HCT116 (cell line): ENCODE results near the gene ABCC1. TPM values are rescaled to one million over a fixed set of nuclear protein-coding genes. Genes with fewer than 3 reads are reported as not detected.

ENCODE experiments used
- ATAC-seq: fragments of 200-7000 bp; cut with Tn5 transposase; 2 replicates; pipeline ENCODE4 v1.9.1; 2020; ENCODE audit warnings: mild to moderate bottlenecking, moderate library complexity
- BruUV-seq: library from RNA; stranded (reverse); fragments of 400-500 nt; replicated peaks from 2 replicates; lab custom pipeline; 2021; lab: Mats Ljungman, UMichigan
- CTCF ChIA-PET: fragments of 300-600 bp; sonication (Branson Sonifier 250); formaldehyde crosslinking; loops from one replicate; lab custom pipeline; 2021; ENCODE audit warnings: antibody characterized with exemption; lab: Charles Lee
- POLR2A ChIA-PET: fragments of 300-600, 350-600 bp; sonication (Branson Sonifier 250); formaldehyde crosslinking; loops from one replicate; lab custom pipeline; 2021; ENCODE audit warnings: antibody characterized with exemption; lab: Charles Lee
- RAD21 ChIA-PET, 2 experiments: fragments of 300-600 bp; sonication (Branson Sonifier 250); formaldehyde crosslinking; loops; one replicate each; lab custom pipeline; 2023; ENCODE audit warnings: low total read pairs in 2 of 2; ENCODE audit not compliant: uncharacterized antibody in 2 of 2, unreplicated experiment in 2 of 2, low non-redundant PET in 1 of 2; lab: Charles Lee
- DNase-seq: peaks from one replicate; pipeline ENCODE4 v3.0.0-alpha.2; 2010; ENCODE audit warnings: low read depth, low spot score
- H2AFZ ChIP-seq: fragments of 200-600 bp; shearing (Covaris generic), sonication (generic); 2 replicates; pipeline ENCODE4 v1.6.1; 2017; ENCODE audit warnings: low read depth, mixed run types, mixed read lengths, antibody characterized with exemption, low read length; ENCODE audit not compliant: poor library complexity, severe bottlenecking
- H3K27ac ChIP-seq: 2 replicates; pipeline ENCODE4 v1.5.1; 2012; ENCODE audit warnings: low read depth, low read length
- H3K27me3 ChIP-seq: fragments of 200-600 bp; sonication (generic); 2 replicates; pipeline ENCODE4 v1.6.1; 2016; ENCODE audit warnings: mixed run types, low read length, mixed read lengths; ENCODE audit not compliant: insufficient read depth
- H3K36me3 ChIP-seq, 2 experiments: fragments of 200-500 bp in 1 of 2; fragments of 200-600 bp in 1 of 2; sonication (Bioruptor generic) in 1 of 2; sonication (generic) in 1 of 2; 2 replicates each; pipeline versions ENCODE4 v1.5.1 to v1.6.1; 2014 to 2016; ENCODE audit warnings: low read length in 2 of 2, inconsistent platforms in 1 of 2, mixed read lengths in 1 of 2, mixed run types in 1 of 2; ENCODE audit not compliant: insufficient read depth in 2 of 2, control insufficient read depth in 1 of 2
- H3K4me1 ChIP-seq, 2 experiments: fragments of 200-600 bp in 1 of 2; sonication (generic) in 1 of 2; 2 replicates each; pipeline versions ENCODE4 v1.5.1 to v1.6.1; 2012 to 2017; ENCODE audit warnings: low read length in 2 of 2, inconsistent platforms in 1 of 2, mild to moderate bottlenecking in 1 of 2, mixed read lengths in 1 of 2, mixed run types in 1 of 2, moderate library complexity in 1 of 2; ENCODE audit not compliant: insufficient read depth in 2 of 2, control insufficient read depth in 1 of 2
- H3K4me2 ChIP-seq: fragments of 200-600 bp; sonication (generic); 2 replicates; pipeline ENCODE4 v1.6.1; 2017; ENCODE audit warnings: mixed run types, low read length, mixed read lengths
- H3K4me3 ChIP-seq, 2 experiments: fragments of 200-600 bp in 1 of 2; sonication (generic) in 1 of 2; replicated peaks in 1 of 2; 2 replicates each; pipeline ENCODE4 v1.5.1; 2011 to 2016; ENCODE audit warnings: low read length in 2 of 2, control low read depth in 1 of 2, low read depth in 1 of 2, mild to moderate bottlenecking in 1 of 2, mixed read lengths in 1 of 2, mixed run types in 1 of 2
- H3K79me2 ChIP-seq: fragments of 200-600 bp; sonication (generic); 2 replicates; pipeline ENCODE4 v1.6.1; 2017; ENCODE audit warnings: mild to moderate bottlenecking, mixed run types, low read length, moderate library complexity, mixed read lengths; ENCODE audit not compliant: insufficient read depth
- H3K9ac ChIP-seq: fragments of 200-600 bp; sonication (generic); 2 replicates; pipeline ENCODE4 v1.6.1; 2016; ENCODE audit warnings: low read length, mixed read lengths
- H3K9me2 ChIP-seq: fragments of 200-600 bp; sonication (generic), shearing (Covaris generic); 2 replicates; pipeline ENCODE4 v1.6.1; 2017; ENCODE audit warnings: mixed run types, mild to moderate bottlenecking, moderate library complexity; ENCODE audit not compliant: insufficient read depth
- H3K9me3 ChIP-seq, 2 experiments: fragments of 200-500 bp in 1 of 2; fragments of 200-600 bp in 1 of 2; sonication (Bioruptor generic) in 1 of 2; sonication (generic) in 1 of 2; 2 replicates each; pipeline ENCODE4 v1.6.1; 2014 to 2017; ENCODE audit warnings: low read length in 2 of 2, mixed read lengths in 2 of 2, inconsistent platforms in 1 of 2, low read depth in 1 of 2, mild to moderate bottlenecking in 1 of 2, mixed run types in 1 of 2, moderate library complexity in 1 of 2; ENCODE audit not compliant: control insufficient read depth in 1 of 2, insufficient read depth in 1 of 2
- H4K20me1 ChIP-seq: fragments of 200-600 bp; sonication (generic), shearing (Covaris generic); 2 replicates; pipeline ENCODE4 v1.6.1; 2017; ENCODE audit warnings: mixed run types, mild to moderate bottlenecking, moderate library complexity; ENCODE audit not compliant: insufficient read depth
- CBX3 ChIP-seq: IDR thresholded peaks from 2 replicates; pipeline ENCODE4 v1.6.1; 2012; ENCODE audit warnings: low read depth
- ELF1 ChIP-seq: IDR thresholded peaks from 2 replicates; pipeline ENCODE4 v1.6.1; 2012; ENCODE audit warnings: low read depth, borderline replicate concordance
- EZH2 ChIP-seq: fragments of 200-600 bp; sonication (generic); IDR thresholded peaks from 2 replicates; pipeline ENCODE4 v1.6.1; 2017; ENCODE audit warnings: antibody characterized with exemption, mixed run types
- FOSL1 ChIP-seq: IDR thresholded peaks from 2 replicates; pipeline ENCODE4 v1.6.1; 2012; ENCODE audit warnings: low read depth
- POLR2A ChIP-seq: IDR thresholded peaks from 2 replicates; pipeline ENCODE4 v1.7.0; 2011; ENCODE audit warnings: borderline replicate concordance; ENCODE audit not compliant: insufficient read depth, insufficient read length; ENCODE audit errors: extremely low read depth
- POLR2AphosphoS5 ChIP-seq: IDR thresholded peaks from 2 replicates; pipeline ENCODE4 v1.6.1; 2011; ENCODE audit warnings: mild to moderate bottlenecking, low read depth, low read length, moderate library complexity
- RAD21 ChIP-seq: IDR thresholded peaks from 2 replicates; pipeline ENCODE4 v1.6.1; 2012; ENCODE audit warnings: low read depth, mild to moderate bottlenecking
- SIN3A ChIP-seq: IDR thresholded peaks from 2 replicates; pipeline ENCODE4 v1.6.1; 2012; ENCODE audit warnings: low read depth
- SP1 ChIP-seq: IDR thresholded peaks from 2 replicates; pipeline ENCODE4 v1.6.1; 2012; ENCODE audit warnings: low read depth
- SRF ChIP-seq: IDR thresholded peaks from 2 replicates; pipeline ENCODE4 v1.6.1; 2012; ENCODE audit warnings: low read depth
- TCF7L2 ChIP-seq: IDR thresholded peaks from 2 replicates; pipeline ENCODE4 v1.7.0; 2011; ENCODE audit warnings: borderline replicate concordance, inconsistent platforms; ENCODE audit not compliant: insufficient read depth, insufficient read length; ENCODE audit errors: extremely low read depth
- YY1 ChIP-seq: IDR thresholded peaks from 2 replicates; pipeline ENCODE4 v1.6.1; 2011; ENCODE audit warnings: low read length, low read depth, moderate library complexity, mild to moderate bottlenecking; ENCODE audit not compliant: insufficient replicate concordance; ENCODE audit errors: extremely low read depth
- ZFX ChIP-seq: fragments of 450-650 bp; IDR thresholded peaks from 2 replicates; pipeline ENCODE4 v1.6.1; 2017
- ZNF274 ChIP-seq: fragments of 200-500 bp; sonication (Bioruptor generic); IDR thresholded peaks from 2 replicates; pipeline ENCODE4 v1.6.1; 2014; ENCODE audit warnings: mild to moderate bottlenecking, low read depth, low read length, inconsistent platforms
- intact Hi-C: fragments of 100-400 bp; cut with micrococcal nuclease; formaldehyde crosslinking; loops from 2 replicates; pipeline ENCODE4 v1.10.0; 2022
- total RNA-seq: library from RNA; stranded (reverse); gene quantifications from one replicate; pipeline ENCODE4 v1.2.1, GENCODE V29; 2021; ENCODE audit not compliant: unreplicated experiment
- TF ChIP-seq, protein P1 (sequence below): IDR thresholded peaks from 2 replicates; pipeline ENCODE4 v1.6.1; 2011; ENCODE audit warnings: mild to moderate bottlenecking, low read length, moderate library complexity; ENCODE audit not compliant: insufficient replicate concordance; ENCODE audit errors: extremely low read depth
- TF ChIP-seq, protein P2 (sequence below): IDR thresholded peaks from 2 replicates; pipeline ENCODE4 v1.6.1; 2012; ENCODE audit warnings: low read depth
- TF ChIP-seq, protein P3 (sequence below), 3 experiments: fragments of 200-600 bp in 1 of 3; sonication (generic) in 1 of 3; IDR thresholded peaks in 2 of 3; conservative IDR thresholded peaks in 1 of 3; 2 replicates each; pipeline ENCODE4 v1.5.1; 2012 to 2017; ENCODE audit warnings: low read depth in 2 of 3, low read length in 2 of 3, antibody characterized with exemption in 1 of 3, borderline replicate concordance in 1 of 3, control low read depth in 1 of 3, mild to moderate bottlenecking in 1 of 3, mixed read lengths in 1 of 3, mixed run types in 1 of 3, moderate library complexity in 1 of 3; ENCODE audit not compliant: insufficient read depth in 1 of 3
- TF ChIP-seq, protein P4 (sequence below): IDR thresholded peaks from 2 replicates; pipeline ENCODE4 v1.6.1; 2012

Gene ABCC1
- total RNA-seq, 1 experiment from 2014 or later: 61.9 TPM

DNA sequence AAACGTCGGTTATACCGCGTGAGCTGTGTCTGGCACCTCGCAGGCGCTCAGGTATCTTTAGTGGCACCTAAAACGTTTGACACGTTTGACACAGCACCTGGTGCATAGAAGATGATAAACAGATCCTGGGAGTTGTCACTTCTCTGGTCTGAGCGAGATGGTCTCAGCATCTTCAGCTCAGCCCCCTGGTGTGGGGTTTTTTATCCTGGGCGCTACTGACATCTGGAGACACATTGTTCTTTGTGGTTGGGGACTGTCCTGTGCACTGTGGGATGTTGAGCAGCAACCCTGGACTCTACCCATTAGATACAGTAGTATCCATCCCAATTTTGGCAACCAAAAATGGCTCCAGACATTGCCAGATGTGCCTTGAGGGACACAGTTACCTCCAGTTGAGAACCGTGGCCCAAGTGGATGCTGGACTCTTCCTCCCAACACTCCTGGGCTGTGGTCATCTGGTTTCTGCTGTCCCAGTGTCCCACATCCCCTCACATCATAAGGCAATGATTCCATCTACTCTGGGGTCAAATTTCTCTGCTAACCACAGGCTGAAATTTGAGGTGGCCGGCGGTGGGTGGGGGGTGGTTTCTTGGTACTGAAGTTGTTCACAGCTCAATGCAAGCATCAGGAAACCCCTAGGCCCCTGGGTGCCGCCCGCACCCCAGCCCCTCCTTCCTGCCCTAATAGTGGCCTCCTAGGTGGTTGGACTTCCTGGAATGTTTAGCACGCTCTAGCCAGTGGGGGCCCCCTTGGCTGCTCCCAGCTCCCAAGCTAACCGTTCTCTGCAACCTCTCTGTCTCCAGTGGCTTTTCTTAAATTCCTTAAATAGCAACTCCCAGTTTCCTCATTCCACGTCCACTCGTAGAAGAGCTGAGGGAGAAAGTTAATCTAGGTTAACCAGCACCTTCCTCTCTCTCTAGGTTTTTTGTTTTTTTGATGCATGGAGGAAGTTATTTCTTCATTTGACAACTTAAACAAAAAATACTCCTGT is 124.8 kb downstream of the ABCC1 start:
- Histone ChIP-seq H3K27ac (peak overlapping the region; percentile 54), H3K4me1 (peaks cover 5 to 19% of the 10 kb centered on the region in 2 experiments), H2AFZ (no peak overlapping the region), H3K9me2 (no peaks in the 10 kb centered on the region), H3K79me2 (no peaks in the 10 kb centered on the region; the same call in 1 of the 2 replicates), H4K20me1 (0 out of 2 replicates have a peak, but pooled peaks cover 3% of the 10 kb centered on the region), H3K9me3 (no peaks in the 10 kb centered on the region), H3K27me3 (no peaks in the 10 kb centered on the region), H3K4me3 (no peak overlapping the region), H3K4me2 (peak overlapping the region; percentile 24)
- BruUV-seq: no TSS peak
- CTCF ChIA-PET: no interaction called here
- intact Hi-C loops: no loop called here
- TF ChIP-seq, protein P1, sequence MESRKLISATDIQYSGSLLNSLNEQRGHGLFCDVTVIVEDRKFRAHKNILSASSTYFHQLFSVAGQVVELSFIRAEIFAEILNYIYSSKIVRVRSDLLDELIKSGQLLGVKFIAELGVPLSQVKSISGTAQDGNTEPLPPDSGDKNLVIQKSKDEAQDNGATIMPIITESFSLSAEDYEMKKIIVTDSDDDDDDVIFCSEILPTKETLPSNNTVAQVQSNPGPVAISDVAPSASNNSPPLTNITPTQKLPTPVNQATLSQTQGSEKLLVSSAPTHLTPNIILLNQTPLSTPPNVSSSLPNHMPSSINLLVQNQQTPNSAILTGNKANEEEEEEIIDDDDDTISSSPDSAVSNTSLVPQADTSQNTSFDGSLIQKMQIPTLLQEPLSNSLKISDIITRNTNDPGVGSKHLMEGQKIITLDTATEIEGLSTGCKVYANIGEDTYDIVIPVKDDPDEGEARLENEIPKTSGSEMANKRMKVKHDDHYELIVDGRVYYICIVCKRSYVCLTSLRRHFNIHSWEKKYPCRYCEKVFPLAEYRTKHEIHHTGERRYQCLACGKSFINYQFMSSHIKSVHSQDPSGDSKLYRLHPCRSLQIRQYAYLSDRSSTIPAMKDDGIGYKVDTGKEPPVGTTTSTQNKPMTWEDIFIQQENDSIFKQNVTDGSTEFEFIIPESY: no peak
- TF ChIP-seq RAD21: no peak
- TF ChIP-seq ZNF274: no peak
- no peak for TF ChIP-seq POLR2A
- no peak for TF ChIP-seq YY1
- no peak for TF ChIP-seq SP1
- TF ChIP-seq, protein P2, sequence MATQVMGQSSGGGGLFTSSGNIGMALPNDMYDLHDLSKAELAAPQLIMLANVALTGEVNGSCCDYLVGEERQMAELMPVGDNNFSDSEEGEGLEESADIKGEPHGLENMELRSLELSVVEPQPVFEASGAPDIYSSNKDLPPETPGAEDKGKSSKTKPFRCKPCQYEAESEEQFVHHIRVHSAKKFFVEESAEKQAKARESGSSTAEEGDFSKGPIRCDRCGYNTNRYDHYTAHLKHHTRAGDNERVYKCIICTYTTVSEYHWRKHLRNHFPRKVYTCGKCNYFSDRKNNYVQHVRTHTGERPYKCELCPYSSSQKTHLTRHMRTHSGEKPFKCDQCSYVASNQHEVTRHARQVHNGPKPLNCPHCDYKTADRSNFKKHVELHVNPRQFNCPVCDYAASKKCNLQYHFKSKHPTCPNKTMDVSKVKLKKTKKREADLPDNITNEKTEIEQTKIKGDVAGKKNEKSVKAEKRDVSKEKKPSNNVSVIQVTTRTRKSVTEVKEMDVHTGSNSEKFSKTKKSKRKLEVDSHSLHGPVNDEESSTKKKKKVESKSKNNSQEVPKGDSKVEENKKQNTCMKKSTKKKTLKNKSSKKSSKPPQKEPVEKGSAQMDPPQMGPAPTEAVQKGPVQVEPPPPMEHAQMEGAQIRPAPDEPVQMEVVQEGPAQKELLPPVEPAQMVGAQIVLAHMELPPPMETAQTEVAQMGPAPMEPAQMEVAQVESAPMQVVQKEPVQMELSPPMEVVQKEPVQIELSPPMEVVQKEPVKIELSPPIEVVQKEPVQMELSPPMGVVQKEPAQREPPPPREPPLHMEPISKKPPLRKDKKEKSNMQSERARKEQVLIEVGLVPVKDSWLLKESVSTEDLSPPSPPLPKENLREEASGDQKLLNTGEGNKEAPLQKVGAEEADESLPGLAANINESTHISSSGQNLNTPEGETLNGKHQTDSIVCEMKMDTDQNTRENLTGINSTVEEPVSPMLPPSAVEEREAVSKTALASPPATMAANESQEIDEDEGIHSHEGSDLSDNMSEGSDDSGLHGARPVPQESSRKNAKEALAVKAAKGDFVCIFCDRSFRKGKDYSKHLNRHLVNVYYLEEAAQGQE: no peak
- TF ChIP-seq, protein P3, sequence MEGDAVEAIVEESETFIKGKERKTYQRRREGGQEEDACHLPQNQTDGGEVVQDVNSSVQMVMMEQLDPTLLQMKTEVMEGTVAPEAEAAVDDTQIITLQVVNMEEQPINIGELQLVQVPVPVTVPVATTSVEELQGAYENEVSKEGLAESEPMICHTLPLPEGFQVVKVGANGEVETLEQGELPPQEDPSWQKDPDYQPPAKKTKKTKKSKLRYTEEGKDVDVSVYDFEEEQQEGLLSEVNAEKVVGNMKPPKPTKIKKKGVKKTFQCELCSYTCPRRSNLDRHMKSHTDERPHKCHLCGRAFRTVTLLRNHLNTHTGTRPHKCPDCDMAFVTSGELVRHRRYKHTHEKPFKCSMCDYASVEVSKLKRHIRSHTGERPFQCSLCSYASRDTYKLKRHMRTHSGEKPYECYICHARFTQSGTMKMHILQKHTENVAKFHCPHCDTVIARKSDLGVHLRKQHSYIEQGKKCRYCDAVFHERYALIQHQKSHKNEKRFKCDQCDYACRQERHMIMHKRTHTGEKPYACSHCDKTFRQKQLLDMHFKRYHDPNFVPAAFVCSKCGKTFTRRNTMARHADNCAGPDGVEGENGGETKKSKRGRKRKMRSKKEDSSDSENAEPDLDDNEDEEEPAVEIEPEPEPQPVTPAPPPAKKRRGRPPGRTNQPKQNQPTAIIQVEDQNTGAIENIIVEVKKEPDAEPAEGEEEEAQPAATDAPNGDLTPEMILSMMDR (IDR thresholded peaks at IDR 0.05 in 2 of 3, conservative IDR thresholded peaks at IDR 0.05 in 1 of 3; ENCODE audit: borderline replicate concordance in 1 of 3, insufficient read depth in 1 of 3, low read depth in 2 of 3, low read length in 2 of 3): no peak
- TF ChIP-seq ZFX: no peak
- TF ChIP-seq FOSL1: no peak
- no peak for TF ChIP-seq CBX3
- no peak for TF ChIP-seq TCF7L2
- TF ChIP-seq SIN3A: no peak
- no peak for TF ChIP-seq POLR2AphosphoS5
- TF ChIP-seq SRF: no peak
- no peak for TF ChIP-seq ELF1
- TF ChIP-seq, protein P4, sequence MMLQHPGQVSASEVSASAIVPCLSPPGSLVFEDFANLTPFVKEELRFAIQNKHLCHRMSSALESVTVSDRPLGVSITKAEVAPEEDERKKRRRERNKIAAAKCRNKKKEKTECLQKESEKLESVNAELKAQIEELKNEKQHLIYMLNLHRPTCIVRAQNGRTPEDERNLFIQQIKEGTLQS: no peak
- TF ChIP-seq EZH2: no peak
- TF ChIP-seq, all 23 proteins: peak for 0
- Histone ChIP-seq H3K36me3 (peaks cover 35 to 38% of the 10 kb centered on the region in 2 experiments), H3K9ac (no peak overlapping the region)
- ChIA-PET RAD21 (interaction anchor here in 1 of 2 experiments (0.7 kb wide), 1 partner anchor 139 kb away, joined by 3 read pairs; no protein-coding TSS in a partner anchor), POLR2A (no interaction called here)
- DNase-seq (no peak), ATAC-seq (peak; percentile 78)
